Endothelial cell of umbilical vein (primary cell): ENCODE results near the gene IRX5.

Source experiments
- EZH2 ChIP-seq: IDR thresholded peaks from 2 replicates; pipeline ENCODE4 v1.6.1; 2012; ENCODE audit warnings: borderline replicate concordance, low read depth, mild to moderate bottlenecking, moderate library complexity, low read length, inconsistent platforms; ENCODE audit not compliant: severe bottlenecking
- MYC ChIP-seq: IDR thresholded peaks from one replicate; pipeline ENCODE4 v1.6.1; 2011; ENCODE audit warnings: mild to moderate bottlenecking, low read depth, low read length
- POLR2A ChIP-seq: IDR thresholded peaks from 2 replicates; pipeline ENCODE4 v1.6.1; 2012; ENCODE audit warnings: low read depth, mild to moderate bottlenecking, control low read depth, low read length
- POLR2AphosphoS5 ChIP-seq: IDR thresholded peaks from 2 replicates; pipeline ENCODE4 v1.6.1; 2012; ENCODE audit warnings: low read depth, mild to moderate bottlenecking, control low read depth, low read length, moderate library complexity; ENCODE audit not compliant: insufficient read depth
- TF ChIP-seq, protein P1 (sequence below), 2 donors: IDR thresholded peaks; 1 replicate in 1 of 2; 2 replicates in 1 of 2; pipeline ENCODE4 v1.5.1; 2011; ENCODE audit warnings: low read length in 2 of 2, mild to moderate bottlenecking in 2 of 2, moderate library complexity in 2 of 2, control low read depth in 1 of 2, inconsistent platforms in 1 of 2, low read depth in 1 of 2; ENCODE audit not compliant: insufficient read depth in 1 of 2; ENCODE audit errors: extremely low read depth in 1 of 2

DNA sequence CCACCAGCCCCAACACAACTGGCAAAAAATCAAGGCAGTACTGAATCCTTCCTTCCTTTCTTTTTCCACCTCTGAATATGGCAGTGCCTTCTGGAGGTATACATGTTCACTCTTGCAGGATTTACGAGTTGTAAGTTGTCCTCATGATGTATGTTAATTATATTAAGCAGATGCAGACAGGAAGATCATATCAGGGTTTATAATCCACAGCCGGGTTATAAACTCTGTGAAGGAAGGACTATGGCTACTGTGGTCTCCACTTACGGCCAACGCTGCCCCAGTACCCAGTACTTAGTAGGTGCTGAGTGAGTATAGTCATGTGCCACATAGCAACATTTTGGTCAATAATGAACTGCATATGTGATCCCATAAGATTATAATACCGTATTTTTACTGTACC lies 19.6 kb upstream of the IRX5 start:
- TF ChIP-seq, protein P1, sequence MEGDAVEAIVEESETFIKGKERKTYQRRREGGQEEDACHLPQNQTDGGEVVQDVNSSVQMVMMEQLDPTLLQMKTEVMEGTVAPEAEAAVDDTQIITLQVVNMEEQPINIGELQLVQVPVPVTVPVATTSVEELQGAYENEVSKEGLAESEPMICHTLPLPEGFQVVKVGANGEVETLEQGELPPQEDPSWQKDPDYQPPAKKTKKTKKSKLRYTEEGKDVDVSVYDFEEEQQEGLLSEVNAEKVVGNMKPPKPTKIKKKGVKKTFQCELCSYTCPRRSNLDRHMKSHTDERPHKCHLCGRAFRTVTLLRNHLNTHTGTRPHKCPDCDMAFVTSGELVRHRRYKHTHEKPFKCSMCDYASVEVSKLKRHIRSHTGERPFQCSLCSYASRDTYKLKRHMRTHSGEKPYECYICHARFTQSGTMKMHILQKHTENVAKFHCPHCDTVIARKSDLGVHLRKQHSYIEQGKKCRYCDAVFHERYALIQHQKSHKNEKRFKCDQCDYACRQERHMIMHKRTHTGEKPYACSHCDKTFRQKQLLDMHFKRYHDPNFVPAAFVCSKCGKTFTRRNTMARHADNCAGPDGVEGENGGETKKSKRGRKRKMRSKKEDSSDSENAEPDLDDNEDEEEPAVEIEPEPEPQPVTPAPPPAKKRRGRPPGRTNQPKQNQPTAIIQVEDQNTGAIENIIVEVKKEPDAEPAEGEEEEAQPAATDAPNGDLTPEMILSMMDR (IDR thresholded peaks at IDR 0.05; ENCODE audit: extremely low read depth in 1 of 2, insufficient read depth in 1 of 2, low read depth in 1 of 2, low read length in 2 of 2), result no peak
- no peak for TF ChIP-seq EZH2
- TF ChIP-seq POLR2A, result no peak
- no peak for TF ChIP-seq MYC
- TF ChIP-seq POLR2AphosphoS5, result no peak
